ENCODE measurements around the gene DDN.

The DDN gene

GRCh38 chr12:48999371-49000131 is at the start of gene DDN:
Gene DDN, minus strand, starts transcription at chr12:48999375. Its CDS starts 88 bp downstream, at chr12:48999287.
- peak; percentile 12 for DNase-seq

DNA sequence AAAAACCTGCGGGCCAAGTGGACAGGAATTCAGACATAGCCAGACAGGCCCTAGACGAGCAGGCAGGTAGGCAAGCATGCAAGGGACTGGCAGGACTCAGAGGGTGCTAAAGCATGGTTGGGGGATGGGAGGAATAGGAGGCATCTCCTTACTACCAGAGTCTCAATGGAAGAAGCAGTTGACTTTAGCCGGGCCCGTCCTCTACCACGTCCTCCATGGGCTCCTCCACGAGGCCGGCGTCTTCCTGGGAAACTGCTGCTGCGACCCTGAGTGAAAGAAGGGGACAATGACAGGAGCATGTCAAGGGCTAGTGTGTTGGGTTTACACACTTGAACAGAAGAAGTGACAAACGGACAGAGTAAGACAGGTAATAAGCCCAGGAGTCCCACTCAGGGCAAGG is 49.8 kb upstream of the DDN start:
- DNase-seq = no peak

- no peak for DNase-seq
These were observed 47.1 kb upstream of the DDN start for GRCh38 chr12:49046129-49046895.

GRCh38 chr12:49044660-49045059 is 45.5 kb upstream of the DDN start:
- no peak for DNase-seq

GRCh38 chr12:49043856-49044258 is 44.7 kb upstream of the DDN start:
- DNase-seq = no peak

DNA sequence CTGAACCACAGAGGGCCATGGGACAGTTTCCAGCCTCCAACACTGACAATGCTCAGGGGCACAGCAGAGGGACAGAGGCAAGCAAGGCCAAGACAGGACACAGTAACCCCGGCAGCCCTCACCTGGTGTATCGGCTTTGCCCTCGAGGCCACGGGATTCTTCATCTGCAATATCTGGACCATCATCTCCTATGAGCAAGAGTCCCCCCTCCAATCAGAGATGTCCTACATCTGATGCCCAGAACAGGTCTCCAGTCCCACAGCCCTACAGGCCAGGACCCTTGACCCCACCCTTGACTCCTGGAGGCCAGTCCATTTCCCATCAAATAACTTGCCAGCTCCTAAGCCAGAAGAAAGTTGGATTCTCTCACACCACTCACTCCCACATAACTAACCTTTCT is 44.1 kb upstream of the DDN start:
- DNase-seq = no peak

- no peak for DNase-seq
These were observed 42.8 kb upstream of the DDN start for GRCh38 chr12:49041881-49042484.

DNA sequence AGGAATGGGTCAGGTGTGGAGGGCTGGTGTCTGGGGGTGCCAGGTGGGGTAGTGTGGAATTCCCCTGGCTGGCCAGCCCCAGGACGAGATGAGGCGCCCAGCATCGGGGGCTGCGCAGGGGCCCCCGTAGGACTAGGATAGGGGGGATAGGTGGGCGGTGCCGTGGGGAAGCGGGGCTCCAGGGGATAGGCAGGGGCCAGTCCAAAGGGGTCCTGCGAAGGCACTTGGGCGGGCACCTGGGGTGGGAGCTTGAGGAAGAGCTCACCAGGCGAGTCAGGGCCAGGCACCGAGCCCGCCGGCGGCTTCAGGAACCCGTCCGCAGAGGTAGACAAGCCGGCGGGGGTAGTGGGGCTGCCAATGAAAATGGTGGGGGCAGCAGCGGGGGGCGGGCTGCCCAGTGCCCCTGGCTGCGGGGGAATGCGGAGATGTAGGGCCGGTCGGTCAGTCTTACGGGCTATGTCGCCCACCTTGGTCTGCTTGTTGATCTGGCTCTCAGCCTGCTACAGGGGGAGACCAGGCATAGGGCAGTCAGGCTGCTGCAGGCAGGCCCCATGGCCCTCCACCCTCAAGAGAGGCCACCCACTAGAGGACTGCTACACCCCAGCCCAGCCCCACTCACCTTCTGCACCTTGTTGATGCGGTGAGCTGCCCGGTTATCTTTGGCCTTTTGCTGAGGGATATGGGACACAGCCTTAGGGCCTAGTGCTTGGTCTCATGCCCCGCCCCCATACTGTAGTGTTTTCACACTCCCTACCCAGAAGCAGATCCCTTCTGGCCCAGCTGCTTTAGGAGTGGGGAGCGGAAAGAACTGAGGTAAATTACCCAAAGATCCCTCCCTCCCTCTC is 42.1 kb upstream of the DDN start:
- DNase-seq = no peak

- DNase-seq = no peak
These were observed 41.2 kb upstream of the DDN start for GRCh38 chr12:49040364-49040855.

DNA sequence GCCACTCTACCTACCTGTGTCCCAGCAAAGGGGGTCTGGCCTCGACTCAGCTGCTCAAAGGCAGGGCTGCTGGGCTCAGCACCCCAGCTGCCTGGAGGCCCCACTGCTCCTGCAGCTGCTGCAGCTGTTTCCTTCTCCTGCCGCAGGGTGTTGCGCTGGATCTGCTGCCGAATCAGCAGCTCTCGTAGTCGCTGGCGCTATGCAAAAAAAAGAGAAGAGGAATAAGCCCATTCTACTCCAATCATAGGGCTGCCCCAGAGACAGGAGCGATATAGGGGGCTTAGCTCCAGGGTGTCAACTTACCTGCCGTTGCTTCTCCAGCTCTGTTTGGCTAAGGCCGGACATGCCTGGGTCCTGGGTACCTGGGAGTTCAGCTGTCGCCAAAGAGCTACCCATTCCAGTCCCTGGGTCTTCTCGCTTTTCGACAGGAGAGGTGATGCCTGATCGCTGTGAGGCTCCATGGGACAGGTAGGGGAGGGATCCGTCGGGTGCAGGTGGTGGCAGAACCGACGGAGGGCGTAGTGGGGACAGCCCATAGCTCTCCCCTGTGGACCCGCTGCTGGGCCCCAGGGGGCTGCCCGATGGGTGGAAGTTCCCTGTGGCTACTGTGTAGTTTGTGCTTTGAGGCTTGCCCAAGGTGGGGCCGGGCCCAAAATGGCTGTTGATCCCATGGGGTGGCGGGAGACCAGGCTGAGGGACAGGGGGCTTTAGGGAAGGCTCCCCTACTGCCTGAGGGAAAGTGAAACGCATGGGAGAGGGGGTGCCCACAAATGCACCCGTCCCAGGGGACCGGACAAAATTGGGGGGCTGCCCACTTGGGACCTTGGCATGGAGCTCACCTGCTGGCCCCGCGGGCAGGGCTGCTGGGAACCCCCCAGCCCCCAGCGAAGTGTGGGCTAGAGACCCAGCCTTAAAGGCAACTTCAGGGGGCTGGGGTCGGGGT is 40.5 kb upstream of the DDN start:
- DNase-seq = no peak

DNA sequence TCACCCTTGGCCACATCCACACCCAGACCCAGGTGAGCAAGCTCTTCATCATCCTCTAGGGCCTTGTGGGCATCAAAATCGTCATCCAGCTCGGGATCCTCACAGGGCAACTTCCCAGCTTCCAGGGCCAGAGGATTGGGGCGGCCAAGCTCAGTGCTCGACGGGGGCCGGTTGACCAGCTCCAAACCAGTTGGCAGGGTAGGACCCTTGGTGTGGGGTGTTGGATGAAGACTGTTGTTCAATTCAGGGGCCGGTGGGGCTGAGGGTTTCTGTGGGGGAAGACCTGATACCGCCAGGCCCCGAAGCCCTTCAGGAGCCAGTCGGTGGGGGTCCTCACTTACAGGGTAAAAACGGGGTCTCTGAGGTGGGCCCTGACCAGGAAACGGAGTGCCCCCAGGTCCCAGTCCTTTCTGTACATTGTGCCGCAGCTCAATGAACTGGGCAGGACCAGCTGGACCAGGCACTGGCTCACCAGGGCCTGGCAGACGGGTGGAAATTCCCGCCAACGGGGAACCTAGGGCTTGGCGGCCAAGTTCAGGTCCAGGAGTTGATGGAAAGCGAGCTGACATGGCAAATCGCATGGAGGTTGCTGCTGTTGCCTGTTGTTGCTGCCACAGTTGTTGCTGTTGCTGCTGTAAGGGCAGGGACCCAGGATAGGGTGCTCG is 39.2 kb upstream of the DDN start:
- DNase-seq = no peak

DNA sequence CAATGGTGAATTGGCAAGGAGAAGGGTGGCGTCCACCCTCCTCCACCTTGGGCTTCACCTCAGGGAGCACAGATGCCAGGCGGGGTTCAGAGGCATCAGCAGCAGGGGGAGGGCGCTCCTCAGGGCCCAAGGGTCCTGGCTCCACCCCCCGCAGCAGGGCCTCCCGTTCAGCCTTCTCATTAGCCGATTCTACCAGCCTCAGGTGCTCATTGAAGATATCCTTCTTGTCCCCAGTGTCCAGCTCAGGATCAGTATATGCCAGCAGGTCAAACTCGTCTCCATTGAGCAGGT is 38.7 kb upstream of the DDN start:
- DNase-seq = no peak

DNA sequence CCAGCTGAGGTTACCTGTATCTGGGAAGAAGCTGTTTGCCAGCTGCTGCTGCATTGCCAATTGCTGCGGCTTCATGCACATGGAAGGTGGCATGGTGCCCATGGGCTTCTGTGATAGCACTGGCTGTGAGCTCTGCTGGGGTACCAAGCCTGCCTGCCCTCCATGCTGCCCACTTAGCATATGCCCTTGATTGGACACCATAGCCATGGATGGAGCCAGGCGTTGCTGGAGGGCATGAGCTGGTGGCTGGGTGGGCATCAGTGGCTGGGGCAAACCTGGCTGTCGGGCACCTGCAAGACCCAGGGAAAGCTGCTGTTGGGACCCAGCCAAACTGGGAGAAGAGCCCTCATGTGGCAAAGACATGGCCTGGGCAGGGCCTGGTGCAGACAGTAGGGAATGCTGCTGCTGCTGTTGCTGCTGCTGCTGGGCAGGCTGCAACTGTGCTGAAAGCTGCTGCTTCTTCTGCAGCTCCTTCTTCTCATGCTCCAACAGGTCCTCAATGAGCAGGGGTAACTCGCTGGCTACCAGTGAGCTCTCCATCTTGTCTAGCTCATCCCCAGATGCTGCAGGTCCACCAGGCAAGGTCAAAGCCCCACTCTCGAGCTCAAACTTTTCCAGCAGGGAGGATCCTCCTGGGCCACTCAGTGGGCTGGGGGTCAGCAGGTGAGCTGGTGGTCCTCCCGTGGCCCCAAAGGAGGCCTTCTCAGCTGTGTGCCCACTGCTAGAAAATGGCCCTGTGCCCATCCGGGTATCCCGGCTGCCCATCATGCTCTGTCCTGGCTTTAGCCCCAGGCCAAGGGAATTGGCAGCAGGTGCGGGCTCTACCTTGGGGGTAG is 38.2 kb upstream of the DDN start:
- DNase-seq = no peak

- DNase-seq = no peak
These were observed 36.9 kb upstream of the DDN start for GRCh38 chr12:49036029-49036428.

DNA sequence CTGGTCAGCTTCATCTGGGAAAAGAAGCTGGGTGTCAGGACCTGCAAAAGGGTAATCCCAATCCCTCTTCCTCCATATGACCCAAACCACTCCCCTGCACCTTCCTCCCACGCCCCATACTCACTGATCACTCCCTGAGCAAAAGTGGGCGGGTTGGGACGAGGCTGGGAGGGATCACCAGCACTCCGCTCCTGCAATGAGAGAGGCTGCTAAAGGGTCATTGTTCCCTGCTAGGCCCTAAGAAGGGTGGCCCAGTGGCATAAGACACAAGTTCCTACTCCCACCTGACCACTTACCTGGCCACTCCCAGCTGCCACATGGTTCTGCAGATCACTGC is 35.1 kb upstream of the DDN start:
- DNase-seq = no peak

GRCh38 chr12:49033611-49034285 is 34.6 kb upstream of the DDN start:
- DNase-seq = no peak

GRCh38 chr12:49032679-49033447 is 33.7 kb upstream of the DDN start:
- DNase-seq = no peak

GRCh38 chr12:49032276-49032675 is 33.1 kb upstream of the DDN start:
- DNase-seq = no peak

DNA sequence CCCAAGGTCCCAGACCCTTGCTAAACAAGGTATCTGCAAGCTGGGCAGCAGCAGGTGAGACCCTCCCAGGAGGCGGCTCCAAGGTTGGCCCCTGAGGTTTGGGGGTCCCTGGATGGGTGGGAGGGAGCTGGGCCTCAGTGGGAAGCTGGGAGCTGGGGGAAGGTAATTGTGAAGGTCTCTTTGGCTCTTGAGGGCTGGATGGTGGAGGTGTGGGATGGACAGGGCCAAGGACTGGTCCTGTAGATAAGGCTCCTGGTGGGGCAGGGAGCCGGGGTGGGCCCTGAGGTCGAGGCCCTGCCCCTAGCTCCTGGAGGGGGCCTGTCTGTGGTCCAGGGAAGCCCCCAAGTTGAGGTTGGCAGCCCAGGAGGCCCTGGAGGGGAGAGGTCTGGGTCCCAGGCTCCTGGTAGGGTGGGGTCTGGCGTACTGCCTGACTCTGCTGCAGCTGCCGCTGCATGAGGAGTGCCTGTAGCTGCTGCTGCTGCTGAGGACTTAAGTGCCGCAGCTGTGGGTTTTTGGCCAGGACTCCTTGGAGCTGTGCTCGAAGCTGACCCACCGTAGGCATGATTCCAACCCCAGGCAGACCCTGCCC is 32.5 kb upstream of the DDN start:
- no peak for DNase-seq

All from NCI-H2227 treated with DMSO at 0.1 percent for 48 hours (cell line).